Activated CD8-positive, alpha-beta T cell treated with anti-CD3 and anti-CD28 coated beads for 36 hours (primary cell): ENCODE results near the gene CDK1. TPM values are rescaled to one million over a fixed set of nuclear protein-coding genes. Genes with fewer than 3 reads are reported as not detected.
A peak's percentile ranks its signal among the peaks of the same experiment; 100 is the strongest.

Source experiments
- ATAC-seq: fragments of 200-7000 bp; cut with Tn5 transposase; one replicate; pipeline ENCODE4 v1.10.0; 2021; ENCODE audit warnings: mild to moderate bottlenecking, moderate library complexity
- CTCF ChIA-PET: fragments of 350-600 bp; sonication (Branson Sonifier 250); formaldehyde crosslinking; loops from one replicate; lab custom pipeline; 2021; ENCODE audit warnings: antibody characterized with exemption; lab: Charles Lee
- POLR2A ChIA-PET: fragments of 350-600 bp; sonication (Branson Sonifier 250); formaldehyde crosslinking; loops from one replicate; lab custom pipeline; 2021; ENCODE audit warnings: antibody characterized with exemption; lab: Charles Lee
- DNase-seq: peaks from one replicate; pipeline ENCODE4 v3.0.0-alpha.2; 2020
- H3K27ac Mint-ChIP-seq: one replicate; pipeline ENCODE4 v1.8.0; 2021; ENCODE audit warnings: mild to moderate bottlenecking, mixed read lengths
- H3K27me3 Mint-ChIP-seq: one replicate; pipeline ENCODE4 v1.8.0; 2021; ENCODE audit warnings: mixed read lengths
- H3K36me3 Mint-ChIP-seq: one replicate; pipeline ENCODE4 v1.8.0; 2021; ENCODE audit warnings: low read depth, mixed read lengths
- H3K4me1 Mint-ChIP-seq: one replicate; pipeline ENCODE4 v1.8.0; 2021; ENCODE audit warnings: low read depth, mixed read lengths
- H3K4me3 Mint-ChIP-seq: one replicate; pipeline ENCODE4 v1.8.0; 2021; ENCODE audit warnings: mild to moderate bottlenecking, moderate library complexity, mixed read lengths
- H3K9me3 Mint-ChIP-seq: one replicate; pipeline ENCODE4 v1.8.0; 2021; ENCODE audit warnings: mixed read lengths
- CTCF ChIP-seq: fragments of 200-600 bp; IDR thresholded peaks from one replicate; pipeline ENCODE4 v1.8.0; 2022; ENCODE audit warnings: antibody characterized with exemption, mild to moderate bottlenecking
- intact Hi-C: fragments of 100-400 bp; cut with micrococcal nuclease; formaldehyde crosslinking; loops from one replicate; pipeline ENCODE4 v1.10.0; 2022
- total RNA-seq, 2 experiments: library from RNA; stranded (reverse); gene quantifications; one replicate each; pipeline ENCODE4 v1.2.3, GENCODE V29; 2021

Gene CDK1
- total RNA-seq, 2 experiments from 2014 or later = 108 to 112 TPM

GRCh38 chr10:60732807-60733516, 45.3 kb upstream of the CDK1 start:
- no peak for TF ChIP-seq CTCF
- DNase-seq = peak; percentile 19
- ATAC-seq = peak; percentile 78
- H3K36me3 Mint-ChIP-seq = no peaks in the 10 kb centered on the region
- peaks cover 33% of the 10 kb centered on the region for H3K4me1 Mint-ChIP-seq
- H3K4me3 Mint-ChIP-seq = peak overlapping the region; percentile 78
- ChIA-PET CTCF (interaction anchor here (0.8 to 2.4 kb wide), 2 partner anchors 7 to 14 kb away, joined by 3 to 6 read pairs; no protein-coding TSS in a partner anchor), POLR2A (interaction anchor here (1.0 kb wide), 1 partner anchor 28 kb away, joined by 3 read pairs; no protein-coding TSS in a partner anchor)
- peak overlapping the region; percentile 43 for H3K27ac Mint-ChIP-seq
- H3K27me3 Mint-ChIP-seq = peaks cover 16% of the 10 kb centered on the region
- H3K9me3 Mint-ChIP-seq = no peaks in the 10 kb centered on the region
- intact Hi-C loops = no loop called here

GRCh38 chr10:60733517-60733822, 44.8 kb upstream of the CDK1 start:
- Mint-ChIP-seq H3K4me3 (peak overlapping the region; percentile 55), H3K4me1 (peaks cover 30% of the 10 kb centered on the region), H3K27ac (no peak overlapping the region), H3K27me3 (peaks cover 16% of the 10 kb centered on the region), H3K36me3 (no peaks in the 10 kb centered on the region), H3K9me3 (no peaks in the 10 kb centered on the region)
- POLR2A ChIA-PET = interaction anchor here (1.0 kb wide), 1 partner anchor 27 kb away, joined by 3 read pairs; no protein-coding TSS in a partner anchor
- ATAC-seq = no peak
- CTCF ChIA-PET = interaction anchor here (0.8 to 2.4 kb wide), 3 partner anchors 8 to 84 kb away, joined by 3 to 6 read pairs (median 3); no protein-coding TSS in a partner anchor
- intact Hi-C loops = no loop called here
- DNase-seq = no peak
- TF ChIP-seq CTCF = peak; percentile 59

GRCh38 chr10:60733826-60734225, 44.5 kb upstream of the CDK1 start:
- intact Hi-C loops = no loop called here
- Mint-ChIP-seq H3K4me1 (peaks cover 27% of the 10 kb centered on the region), H3K36me3 (no peaks in the 10 kb centered on the region), H3K9me3 (no peaks in the 10 kb centered on the region), H3K4me3 (peak overlapping the region; percentile 28), H3K27ac (no peak overlapping the region), H3K27me3 (peaks cover 16% of the 10 kb centered on the region)
- ChIA-PET POLR2A (no interaction called here), CTCF (interaction anchor here (0.8 to 2.4 kb wide), 3 partner anchors 8 to 85 kb away, joined by 3 to 6 read pairs (median 3); no protein-coding TSS in a partner anchor)
- no peak for DNase-seq
- ATAC-seq = no peak
- no peak for TF ChIP-seq CTCF

- CTCF ChIA-PET = interaction anchor here (1.2 to 2.4 kb wide), 2 partner anchors 8 to 85 kb away, joined by 3 to 6 read pairs; no protein-coding TSS in a partner anchor
Observed at GRCh38 chr10:60734226-60734625, 44.1 kb upstream of the CDK1 start.

More at GRCh38 chr10:60734226-60734625, 44.1 kb upstream of the CDK1 start:
- POLR2A ChIA-PET = no interaction called here
- TF ChIP-seq CTCF = no peak
- no peak overlapping the region for H3K4me3 Mint-ChIP-seq
- ATAC-seq (no peak), DNase-seq (no peak)
- intact Hi-C loops = no loop called here
- no peaks in the 10 kb centered on the region for H3K36me3 Mint-ChIP-seq
- H3K27ac Mint-ChIP-seq = no peak overlapping the region
- H3K9me3 Mint-ChIP-seq = no peaks in the 10 kb centered on the region
- peaks cover 23% of the 10 kb centered on the region for H3K4me1 Mint-ChIP-seq
- H3K27me3 Mint-ChIP-seq = peaks cover 16% of the 10 kb centered on the region
